HG03469 (cell line): ENCODE measurements around the gene ECE1.
"Not testable (repeated sequence)": the region's sequence is repeated elsewhere in the genome, so short reads cannot be mapped to it uniquely, and the experiment has no call there.

Experiments
- ATAC-seq: cut with Tn5 transposase; IDR thresholded peaks from one replicate; pipeline ENCODE4 v1.9.1; 2021; ENCODE audit warnings: mild to moderate bottlenecking, moderate library complexity, moderate number of reproducible peaks; ENCODE audit not compliant: unreplicated experiment

The ECE1 gene

DNA sequence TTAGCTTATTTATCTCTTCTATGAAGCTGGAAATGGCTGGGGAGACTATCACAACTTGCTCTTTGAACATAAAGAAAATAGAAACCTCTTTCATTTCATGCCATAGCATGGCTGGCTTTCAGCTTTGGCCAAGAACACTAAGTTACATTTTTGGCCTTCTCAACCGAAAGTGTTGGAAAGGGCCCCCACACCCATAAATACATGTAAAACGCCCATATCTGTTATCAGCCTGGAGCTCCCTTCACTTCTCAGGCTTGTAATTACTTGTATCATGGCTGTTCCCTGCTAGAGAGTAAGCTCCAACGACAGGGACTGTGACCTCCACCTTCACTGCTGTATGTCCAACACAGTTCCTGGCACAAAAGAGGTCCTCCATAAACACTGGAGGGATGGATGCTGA, 100.8 kb downstream of the ECE1 start:
- no peak for ATAC-seq

DNA sequence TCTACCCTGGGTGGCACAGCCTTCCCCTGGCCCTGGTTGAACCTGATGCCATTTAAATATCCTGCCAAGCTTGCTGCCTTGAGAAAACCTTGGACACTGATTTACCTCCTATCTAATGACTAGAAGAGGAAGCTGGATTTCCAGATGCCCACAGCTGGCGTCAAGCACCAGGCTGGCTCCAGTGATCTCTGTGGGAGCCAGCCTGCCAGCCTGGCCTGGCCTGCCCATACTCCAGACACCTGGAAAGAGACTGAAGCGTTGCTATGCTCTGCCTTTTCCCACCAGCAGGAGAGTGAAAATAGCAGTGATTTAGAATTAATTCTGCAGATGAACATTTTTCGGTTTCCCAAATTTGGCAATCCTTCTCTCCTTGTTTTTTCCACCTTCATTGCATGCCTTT, 102.0 kb downstream of the ECE1 start:
- ATAC-seq, result no peak

DNA sequence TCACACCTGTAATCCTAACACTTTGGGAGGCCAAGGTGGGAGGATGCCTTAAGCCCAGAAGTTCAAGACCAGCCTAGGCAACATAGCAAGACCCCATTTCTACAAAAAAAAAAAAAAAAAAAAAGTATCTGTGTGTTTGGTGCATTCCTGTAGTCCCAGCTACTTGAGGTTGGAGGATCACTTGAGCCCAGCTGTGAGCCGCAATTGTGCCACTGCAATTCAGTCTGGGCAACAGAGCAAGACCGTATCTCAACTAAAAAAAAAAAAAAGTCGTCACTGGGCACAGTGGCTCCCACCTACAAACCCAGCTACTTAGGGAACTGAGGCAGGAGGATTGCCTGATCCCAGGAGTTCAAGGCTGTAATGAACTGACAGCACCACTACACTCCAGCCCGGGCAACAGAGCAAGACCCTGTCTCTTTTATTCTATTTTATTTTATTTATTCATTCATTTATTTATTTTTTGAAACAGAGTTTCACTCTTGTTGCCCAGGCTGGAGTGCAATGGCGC, 105.0 kb downstream of the ECE1 start:
- no peak for ATAC-seq

DNA sequence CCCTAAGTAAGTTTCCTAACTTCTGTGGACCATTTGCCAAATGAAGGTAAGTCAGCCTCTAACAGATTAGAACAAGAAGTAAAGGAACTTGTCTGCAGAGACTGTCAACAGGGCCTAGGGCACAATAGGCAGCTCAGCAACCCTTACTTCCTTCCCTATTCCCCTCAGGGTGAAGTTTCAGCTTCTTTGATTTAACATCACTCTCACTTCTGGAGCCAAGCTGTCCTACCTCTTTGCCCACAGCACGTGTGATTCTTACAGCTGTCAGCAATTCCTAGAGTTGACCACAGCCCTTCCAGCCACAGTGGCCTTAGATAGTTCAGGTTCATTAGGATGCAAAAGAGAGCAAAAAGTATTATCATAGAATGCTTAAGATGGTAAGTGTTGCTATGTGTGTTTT, 106.0 kb downstream of the ECE1 start:
- no peak for ATAC-seq

DNA sequence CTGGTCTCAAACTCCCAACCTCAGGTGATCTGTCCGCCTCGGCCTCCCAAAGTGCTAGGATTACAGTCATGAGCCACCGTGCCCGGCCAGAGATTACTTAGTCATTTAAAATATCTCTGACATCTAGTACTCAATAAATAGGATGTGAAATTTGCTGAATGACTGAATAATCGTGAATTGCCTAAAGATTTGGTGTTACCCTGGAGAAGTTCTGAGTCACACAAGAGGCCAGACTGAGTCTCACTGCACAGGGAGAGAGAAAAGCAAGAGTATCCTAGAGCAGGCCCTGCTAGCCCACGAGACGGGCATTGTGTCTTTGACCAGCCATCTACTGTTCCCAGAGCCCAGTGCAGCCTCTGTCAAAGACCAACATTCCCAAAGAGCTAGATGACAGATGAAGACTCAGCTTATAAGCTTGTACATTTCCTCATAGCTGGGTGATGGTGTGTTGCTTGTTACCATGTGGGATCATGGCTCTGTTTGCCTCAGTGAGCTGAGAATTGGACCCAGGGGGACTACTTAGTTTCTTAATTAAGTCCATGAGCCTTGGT, 108.0 kb downstream of the ECE1 start:
- ATAC-seq, result no peak

DNA sequence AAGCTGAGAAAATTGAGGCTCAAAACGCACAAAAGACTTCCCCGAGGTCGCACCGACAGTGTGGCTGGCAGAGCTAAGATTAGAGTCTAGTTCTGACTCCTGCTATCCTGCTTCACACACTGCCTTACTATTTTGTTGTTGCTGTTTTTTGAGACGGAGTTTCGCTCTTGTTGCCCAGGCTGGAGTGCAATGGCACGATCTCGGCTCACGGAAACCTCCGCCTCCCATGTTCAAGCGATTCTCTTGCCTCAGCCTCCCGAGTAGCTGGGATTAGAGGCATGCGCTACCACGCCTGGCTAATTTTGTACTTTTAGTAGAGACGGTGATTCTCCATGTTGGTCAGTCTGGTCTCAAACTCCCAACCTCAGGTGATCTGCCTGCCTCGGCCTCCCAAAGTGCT, 112.0 kb downstream of the ECE1 start:
- not testable (repeated sequence) for ATAC-seq

DNA sequence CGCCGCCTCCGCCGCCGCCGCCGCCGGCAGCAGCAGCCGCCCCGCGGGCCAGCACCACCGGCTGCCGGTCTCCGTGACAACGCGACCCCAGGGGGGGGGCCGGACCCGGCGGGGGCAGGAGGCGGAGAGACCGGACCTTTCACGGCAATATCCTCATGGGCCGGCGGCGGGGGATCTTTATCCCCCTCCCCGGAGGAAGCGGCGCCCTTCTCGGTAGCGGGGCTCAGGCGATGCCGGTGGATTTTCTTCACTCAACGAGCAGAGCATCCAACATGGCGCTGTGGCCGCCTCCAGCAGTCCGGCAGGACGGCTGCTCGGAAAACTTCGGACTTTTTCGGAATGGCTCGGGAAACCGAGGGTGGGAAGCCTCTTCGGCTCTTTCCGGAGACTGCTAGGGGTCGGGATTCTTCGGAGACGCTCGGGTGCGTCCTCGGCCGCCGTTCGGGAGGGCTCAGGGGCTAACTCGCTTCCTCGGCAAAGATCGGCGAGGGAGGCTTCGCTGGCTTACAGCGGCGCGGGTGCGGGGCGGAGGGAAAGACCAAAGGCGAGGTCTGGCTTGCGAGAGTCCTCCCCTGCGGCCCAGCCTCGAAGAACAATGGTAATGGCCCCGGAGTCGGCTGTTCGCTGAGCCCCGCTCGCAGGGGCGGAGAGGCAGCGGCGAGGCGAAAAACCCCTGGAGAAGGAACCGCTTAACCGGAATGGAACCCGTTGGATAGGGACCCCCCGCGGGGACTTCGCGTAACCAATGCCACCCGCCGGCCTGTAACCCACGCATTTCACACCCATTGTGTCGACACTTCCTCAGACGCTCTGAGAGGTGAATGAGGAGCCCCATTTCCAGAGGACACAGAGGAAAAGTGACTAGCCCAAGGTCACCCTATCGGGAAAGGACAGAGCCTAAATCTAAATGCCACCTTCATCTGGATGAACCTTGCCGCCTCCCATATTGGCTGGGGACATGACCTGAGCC, 113.4 kb downstream of the ECE1 start, which contains the start of gene EIF4G3:
EIF4G3 (minus strand) TSS at position 312 of the 970 bp plus-strand sequence. CDS start 174,155 bp downstream, outside the sequence.
- peak; percentile 81 for ATAC-seq

DNA sequence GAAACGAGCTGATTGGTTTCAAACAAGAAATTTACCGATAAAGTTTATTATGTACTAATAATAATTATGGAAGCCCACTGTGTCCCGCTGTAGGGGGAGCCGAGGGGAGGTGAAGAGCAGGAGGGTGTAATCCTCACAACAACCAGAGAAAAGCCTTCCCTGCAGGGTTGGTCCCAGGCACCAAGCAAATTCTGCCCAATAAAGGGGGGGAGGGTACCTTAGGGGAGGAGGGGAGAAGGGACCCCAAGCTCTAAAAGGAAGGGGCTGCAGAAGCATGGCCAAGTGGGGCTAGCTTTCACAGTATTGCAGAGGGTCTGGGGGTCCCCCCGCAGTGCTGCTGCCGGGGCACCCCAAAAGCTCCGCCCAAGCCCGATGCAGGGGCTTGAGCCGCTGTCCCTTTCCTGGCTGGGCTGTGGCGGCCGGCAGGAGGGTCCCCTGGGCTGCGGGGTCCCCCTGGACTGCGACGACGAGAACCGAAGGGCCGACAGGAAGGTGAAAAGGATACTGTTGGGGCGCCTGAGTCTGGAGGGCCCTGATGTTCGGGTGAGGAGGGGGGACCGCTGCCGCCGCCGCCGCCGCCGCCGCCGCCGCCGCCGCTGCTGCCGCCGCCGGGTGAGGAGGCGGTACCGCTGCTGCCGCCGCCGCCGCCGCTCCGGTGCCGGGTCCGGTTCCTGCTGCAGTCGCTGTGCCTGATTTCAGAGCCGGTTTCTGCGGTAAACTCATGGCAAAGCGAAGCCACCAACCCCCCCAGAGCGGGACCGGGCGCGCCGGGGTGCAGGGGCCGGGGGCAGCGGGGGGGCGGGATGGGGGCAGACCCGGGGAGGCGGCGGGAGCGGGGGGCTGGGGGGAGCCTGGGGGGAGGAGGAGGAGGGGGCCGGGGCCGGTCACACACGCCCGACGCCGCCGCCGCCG, 114.3 kb downstream of the ECE1 start:
- ATAC-seq, result no peak

DNA sequence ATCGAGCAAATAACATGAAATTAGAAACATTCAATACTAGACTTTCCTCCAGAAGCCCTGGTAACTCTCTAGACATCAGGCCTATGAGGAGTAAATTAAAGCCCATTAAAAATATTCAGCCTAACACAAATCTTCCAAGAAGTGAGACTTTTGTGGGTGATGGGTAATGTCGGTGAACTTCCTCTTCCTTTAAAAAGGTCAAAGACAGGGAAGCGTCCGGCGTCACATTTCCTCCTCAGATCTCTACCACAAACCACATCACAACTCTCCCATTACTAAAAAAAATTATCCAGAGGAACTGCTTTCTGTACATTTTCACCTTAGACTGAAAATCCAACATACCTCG, 115.0 kb downstream of the ECE1 start:
- no peak for ATAC-seq

DNA sequence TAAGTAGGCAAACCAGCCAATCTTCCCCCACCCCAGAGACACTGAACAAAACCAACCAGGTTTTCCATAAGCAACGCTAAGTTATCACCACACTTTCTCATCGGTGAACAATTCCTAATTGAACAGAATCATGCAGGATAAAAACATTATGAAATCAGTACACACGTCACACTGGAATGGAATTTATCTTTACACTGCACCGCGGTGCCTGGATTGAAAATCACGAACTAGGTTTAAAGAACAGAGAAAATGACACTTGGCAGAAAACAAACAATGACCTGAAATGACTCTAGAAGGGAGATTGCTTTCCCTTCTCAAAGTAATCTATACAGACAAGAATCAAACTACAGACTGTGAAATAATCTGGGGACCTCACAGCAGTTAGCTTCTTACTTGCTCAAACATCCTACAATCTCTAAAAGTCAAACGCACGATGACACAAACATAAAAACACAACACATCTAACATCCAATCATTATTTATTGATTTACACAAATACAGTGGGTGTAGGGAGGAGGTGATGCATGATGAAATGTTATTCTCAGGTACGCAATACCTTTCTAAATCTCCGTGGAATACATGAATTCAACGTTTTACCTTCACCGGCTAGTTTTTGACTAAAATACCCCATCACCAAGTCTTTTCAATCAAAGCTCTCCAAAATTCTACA, 115.5 kb downstream of the ECE1 start:
- no peak for ATAC-seq

DNA sequence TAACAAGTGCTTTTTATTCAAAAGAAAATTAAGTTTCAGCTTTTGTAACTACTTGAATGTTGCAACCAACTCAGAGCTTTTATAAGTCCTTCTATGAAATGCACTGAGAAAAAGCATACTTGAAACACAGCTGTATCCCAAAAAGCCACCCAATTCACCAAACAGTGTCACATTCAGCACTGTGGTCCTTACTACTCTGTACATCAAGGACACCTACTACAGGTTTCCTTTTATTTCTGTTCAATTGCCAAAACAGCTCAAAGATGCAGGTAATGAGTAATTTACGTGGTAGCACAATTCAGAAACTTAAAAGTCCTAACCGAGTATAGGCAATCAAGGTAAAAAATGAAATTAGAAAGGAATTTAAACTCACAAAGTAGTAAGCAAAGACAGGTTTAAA, 116.0 kb downstream of the ECE1 start:
- no peak for ATAC-seq

DNA sequence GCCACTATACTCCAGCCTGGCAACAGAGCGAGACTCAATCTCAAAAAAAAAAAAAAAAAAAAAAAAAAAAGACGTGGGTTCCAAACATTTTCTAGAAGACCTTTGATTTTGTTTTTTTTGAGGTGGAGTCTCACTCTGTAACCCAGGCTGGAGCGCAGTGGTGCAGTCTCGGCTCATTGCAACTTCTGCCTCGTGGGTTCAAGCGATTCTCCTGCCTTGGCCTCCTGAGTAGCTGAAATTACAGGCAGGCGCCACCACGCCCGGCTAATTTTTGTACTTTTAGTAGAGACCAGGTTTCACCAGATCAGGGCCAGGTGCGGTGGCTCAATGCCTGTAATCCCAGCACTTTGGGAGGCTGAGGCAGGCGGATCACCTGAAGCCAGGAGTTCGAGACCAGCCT, 117.2 kb downstream of the ECE1 start:
- not testable (repeated sequence) for ATAC-seq

DNA sequence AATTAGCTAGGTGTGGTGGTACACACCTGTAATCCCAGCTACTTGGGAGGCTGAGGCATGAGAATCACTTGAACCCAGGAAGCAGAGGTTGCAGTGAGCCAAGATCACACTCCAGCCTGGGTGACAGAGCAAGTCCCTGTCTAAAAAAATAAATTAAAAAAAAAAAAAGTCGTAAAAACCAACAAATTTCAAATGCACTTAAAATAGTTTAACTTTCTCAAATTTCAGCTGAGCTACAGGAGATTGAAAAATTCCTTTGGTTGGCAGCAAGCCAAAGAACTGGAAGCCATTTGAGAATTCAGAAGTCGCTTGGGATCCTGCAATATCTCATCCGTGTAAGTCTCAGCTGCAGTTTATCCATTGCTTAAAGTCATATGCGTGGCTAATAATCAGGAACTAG, 119.4 kb downstream of the ECE1 start:
- ATAC-seq, result not testable (repeated sequence)

DNA sequence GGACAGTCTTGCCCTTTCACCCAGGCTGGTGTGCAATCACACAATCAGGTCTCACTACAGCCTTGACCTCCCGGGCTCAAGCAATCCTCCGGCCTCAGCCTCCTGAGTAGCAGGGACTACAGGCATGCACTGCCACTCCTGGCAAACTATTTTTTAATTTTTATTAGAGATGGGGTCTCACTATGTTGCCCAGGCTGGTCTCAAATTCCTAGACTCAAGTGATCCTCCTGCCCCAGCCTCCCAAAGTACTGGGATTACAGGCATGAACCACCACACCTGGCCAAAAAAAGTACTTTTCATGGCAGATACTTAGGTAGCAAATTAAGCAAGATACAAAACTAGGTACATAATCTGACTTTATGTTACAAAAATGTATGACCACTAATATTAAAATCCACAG, 121.8 kb downstream of the ECE1 start:
- ATAC-seq, result no peak
